Prostate gland (tissue), 2 donors: Measurements from ENCODE around the gene COL4A1. TPM values are rescaled to one million over a fixed set of nuclear protein-coding genes. Genes with fewer than 3 reads are reported as not detected.

ENCODE experiments used
- DNase-seq: peaks from one replicate; pipeline ENCODE4 v3.0.0-alpha.2; 2019; ENCODE audit warnings: low spot score
- H3K27ac ChIP-seq, 2 donors: fragments of 200-600 bp; sonication (generic); 2 replicates each; pipeline ENCODE4 v1.5.1; 2017 to 2019
- H3K27me3 ChIP-seq: fragments of 200-600 bp; sonication (generic); replicated peaks from 2 replicates; pipeline ENCODE4 v1.5.1; 2019; ENCODE audit not compliant: insufficient read depth
- H3K36me3 ChIP-seq, 2 donors: fragments of 200-600 bp; sonication (generic); 1 replicate in 1 of 2; 2 replicates in 1 of 2; pipeline versions ENCODE4 v1.5.1 to v1.8.1; 2017 to 2019
- H3K4me1 ChIP-seq: fragments of 200-600 bp; sonication (generic); replicated peaks from 2 replicates; pipeline ENCODE4 v1.5.1; 2019
- H3K4me3 ChIP-seq, 2 donors: fragments of 200-600 bp; sonication (generic); 2 replicates each; pipeline ENCODE4 v1.5.1; 2017 to 2019
- H3K9me3 ChIP-seq: fragments of 200-600 bp; sonication (generic); 2 replicates; pipeline ENCODE4 v1.5.1; 2017
- POLR2A ChIP-seq: fragments of 450-650 bp; IDR thresholded peaks from one replicate; pipeline ENCODE4 v1.6.1; 2016; ENCODE audit warnings: antibody characterized with exemption, mild to moderate bottlenecking
- POLR2AphosphoS5 ChIP-seq: sonication (generic); formaldehyde crosslinking; IDR thresholded peaks from one replicate; pipeline ENCODE4 v1.6.1; 2017; ENCODE audit warnings: antibody characterized with exemption
- WGBS: methylation state at CpG from one replicate; pipeline ENCODE4 v1.1.5; 2018; 5-methylcytosine and 5-hydroxymethylcytosine counted together
- intact Hi-C: fragments of 100-400 bp; cut with DNase I; formaldehyde crosslinking; loops from one replicate; pipeline ENCODE4 v1.14.2; 2022
- total RNA-seq, 2 donors: library from RNA; depleted of rRNA; stranded (reverse); fragments of >200 nt; gene quantifications; one replicate each; pipeline ENCODE4 v1.1.0, GENCODE V29; 2016
- TF ChIP-seq, protein P1 (sequence below), 4 experiments: fragments of 200-600 bp in 2 of 4; fragments of 450-650 bp in 2 of 4; sonication (generic) in 2 of 4; IDR thresholded peaks; 1 replicate in 3 of 4; 2 replicates in 1 of 4; pipeline ENCODE4 v1.5.1; 2016 to 2019; ENCODE audit warnings: antibody characterized with exemption in 4 of 4, mild to moderate bottlenecking in 2 of 4, moderate library complexity in 2 of 4

The COL4A1 gene
- total RNA-seq, 2 donors from 2014 or later, result 37.3 to 132 TPM

DNA sequence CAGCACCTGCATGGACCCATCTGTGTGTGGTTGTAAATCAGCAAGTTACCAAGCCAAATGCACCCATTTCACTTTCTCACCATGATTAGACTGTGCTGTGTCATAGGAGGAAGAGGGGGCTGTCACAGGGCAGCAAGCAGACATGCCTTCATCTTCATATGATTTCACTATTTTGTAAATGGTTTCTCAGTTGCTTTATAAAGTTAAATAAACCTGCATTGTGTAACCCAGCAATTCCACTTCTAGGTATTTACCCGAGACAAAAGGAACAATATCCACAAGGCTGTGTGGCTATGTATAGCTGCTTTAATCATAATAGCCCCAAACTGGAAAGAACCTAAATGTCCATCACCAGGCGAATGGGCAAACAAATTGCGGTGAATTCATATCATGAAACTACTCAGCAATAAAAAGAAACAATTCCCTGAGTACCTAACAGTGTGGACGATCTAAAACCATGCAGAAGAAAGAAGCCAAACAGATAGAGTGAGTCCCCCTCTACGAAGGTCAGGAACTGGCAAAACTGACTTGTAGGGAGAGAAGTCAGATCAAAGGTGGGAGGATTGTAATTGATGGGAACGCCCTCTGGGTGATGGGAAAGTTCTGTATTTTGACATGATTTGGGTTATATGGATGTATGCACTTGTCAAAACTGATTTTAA, 185.4 kb downstream of the COL4A1 start:
- Histone ChIP-seq H3K9me3 (no peaks in the 10 kb centered on the region), H3K4me1 (no peaks in the 10 kb centered on the region), H3K27ac (no peak overlapping the region), H3K36me3 (no peaks in the 10 kb centered on the region), H3K27me3 (no peaks in the 10 kb centered on the region), H3K4me3 (no peak overlapping the region)
- intact Hi-C loops, result no loop called here
- no peak for DNase-seq
- 72% methylated on average over 6 of the region's 6 CpGs for WGBS
- TF ChIP-seq POLR2A (no peak), POLR2AphosphoS5 (no peak)
- TF ChIP-seq, protein P1, sequence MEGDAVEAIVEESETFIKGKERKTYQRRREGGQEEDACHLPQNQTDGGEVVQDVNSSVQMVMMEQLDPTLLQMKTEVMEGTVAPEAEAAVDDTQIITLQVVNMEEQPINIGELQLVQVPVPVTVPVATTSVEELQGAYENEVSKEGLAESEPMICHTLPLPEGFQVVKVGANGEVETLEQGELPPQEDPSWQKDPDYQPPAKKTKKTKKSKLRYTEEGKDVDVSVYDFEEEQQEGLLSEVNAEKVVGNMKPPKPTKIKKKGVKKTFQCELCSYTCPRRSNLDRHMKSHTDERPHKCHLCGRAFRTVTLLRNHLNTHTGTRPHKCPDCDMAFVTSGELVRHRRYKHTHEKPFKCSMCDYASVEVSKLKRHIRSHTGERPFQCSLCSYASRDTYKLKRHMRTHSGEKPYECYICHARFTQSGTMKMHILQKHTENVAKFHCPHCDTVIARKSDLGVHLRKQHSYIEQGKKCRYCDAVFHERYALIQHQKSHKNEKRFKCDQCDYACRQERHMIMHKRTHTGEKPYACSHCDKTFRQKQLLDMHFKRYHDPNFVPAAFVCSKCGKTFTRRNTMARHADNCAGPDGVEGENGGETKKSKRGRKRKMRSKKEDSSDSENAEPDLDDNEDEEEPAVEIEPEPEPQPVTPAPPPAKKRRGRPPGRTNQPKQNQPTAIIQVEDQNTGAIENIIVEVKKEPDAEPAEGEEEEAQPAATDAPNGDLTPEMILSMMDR (IDR thresholded peaks at IDR 0.05), result no peak

DNA sequence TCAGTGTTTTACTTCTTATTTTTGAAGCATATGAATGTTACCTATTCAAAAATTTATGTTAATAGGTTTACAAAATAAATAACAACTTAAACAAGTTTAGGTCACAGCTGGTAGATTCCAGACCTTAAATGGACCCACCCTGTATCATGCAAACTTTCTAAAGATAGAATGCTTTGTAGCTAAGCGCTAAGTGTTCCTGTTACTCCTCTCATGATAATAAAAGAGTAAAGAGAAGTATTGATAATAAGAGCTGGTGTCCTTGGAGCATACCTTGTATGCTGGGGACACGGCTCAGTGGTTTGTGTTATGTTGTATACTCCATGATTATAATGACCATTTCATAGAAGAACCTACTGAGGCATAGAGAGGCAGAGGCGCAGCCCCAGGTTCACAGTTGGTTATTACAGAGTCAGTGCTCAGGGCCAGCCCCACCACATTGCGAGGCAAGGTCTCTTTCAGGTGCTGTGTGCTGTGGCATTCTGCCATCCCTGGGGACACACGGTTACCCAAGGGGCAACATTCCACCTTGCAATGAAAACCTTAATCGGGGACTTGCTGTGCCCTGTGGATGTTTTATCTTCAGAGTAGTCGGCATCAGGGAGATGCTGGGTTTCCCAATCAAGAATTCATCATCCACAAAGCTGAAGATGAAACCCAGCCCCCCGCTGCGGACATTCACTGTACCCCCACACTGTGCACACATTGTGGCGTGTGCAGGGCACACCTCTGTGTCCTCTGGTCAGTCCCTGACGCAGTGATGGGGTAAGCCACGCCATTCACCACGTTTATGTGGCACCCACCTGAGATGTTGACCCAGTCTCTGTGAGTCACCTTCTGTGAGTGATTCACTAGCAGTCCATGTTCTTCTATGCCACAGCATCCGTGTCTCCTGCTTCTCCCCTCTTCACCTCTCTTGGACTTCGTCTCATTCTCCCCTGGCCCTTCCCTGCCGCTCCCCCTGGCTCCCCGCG, 186.7 kb downstream of the COL4A1 start:
- intact Hi-C loops, result no loop called here
- no peaks in the 10 kb centered on the region for H3K27me3 ChIP-seq

DNA sequence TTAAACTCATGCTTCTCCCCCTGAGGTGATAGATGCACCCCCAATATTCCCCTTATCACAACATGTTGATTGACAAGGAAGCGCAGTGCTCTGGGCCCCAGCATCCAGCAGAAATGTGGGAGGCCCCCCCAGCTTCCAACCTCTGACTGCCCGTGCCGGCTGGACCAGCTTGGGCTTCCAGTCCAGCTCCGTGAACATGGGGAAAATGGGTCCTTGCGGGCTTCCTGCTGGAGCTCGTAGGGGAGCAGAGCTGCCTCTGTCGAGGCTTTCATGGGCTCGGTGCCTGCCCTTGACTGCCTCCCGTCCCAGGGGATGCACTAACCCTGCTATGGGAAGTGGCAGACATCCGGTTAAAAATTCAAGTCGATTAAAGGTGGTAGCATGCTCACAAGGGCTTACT, 188.9 kb downstream of the COL4A1 start:
- Histone ChIP-seq H3K4me3 (no peak overlapping the region), H3K27me3 (no peaks in the 10 kb centered on the region), H3K27ac (no peak overlapping the region), H3K4me1 (no peaks in the 10 kb centered on the region), H3K36me3 (no peaks in the 10 kb centered on the region), H3K9me3 (no peaks in the 10 kb centered on the region)
- TF ChIP-seq POLR2A, result no peak
- WGBS, result 83% methylated on average over 11 of the region's 11 CpGs
- intact Hi-C loops, result no loop called here
- no peak for DNase-seq

More for the DNA sequence above, 186.7 kb downstream of the COL4A1 start:
- no peaks in the 10 kb centered on the region for H3K4me1 ChIP-seq
- TF ChIP-seq POLR2AphosphoS5 (no peak), POLR2A (no peak)
- TF ChIP-seq, protein P1 (IDR thresholded peaks at IDR 0.05), result no peak
- H3K27ac ChIP-seq, result no peak overlapping the region
- no peaks in the 10 kb centered on the region for H3K9me3 ChIP-seq
- 88% methylated on average over 18 of the region's 18 CpGs for WGBS
- peak; percentile 2 for DNase-seq
- H3K36me3 ChIP-seq, result no peaks in the 10 kb centered on the region
- H3K4me3 ChIP-seq, result no peak overlapping the region

DNA sequence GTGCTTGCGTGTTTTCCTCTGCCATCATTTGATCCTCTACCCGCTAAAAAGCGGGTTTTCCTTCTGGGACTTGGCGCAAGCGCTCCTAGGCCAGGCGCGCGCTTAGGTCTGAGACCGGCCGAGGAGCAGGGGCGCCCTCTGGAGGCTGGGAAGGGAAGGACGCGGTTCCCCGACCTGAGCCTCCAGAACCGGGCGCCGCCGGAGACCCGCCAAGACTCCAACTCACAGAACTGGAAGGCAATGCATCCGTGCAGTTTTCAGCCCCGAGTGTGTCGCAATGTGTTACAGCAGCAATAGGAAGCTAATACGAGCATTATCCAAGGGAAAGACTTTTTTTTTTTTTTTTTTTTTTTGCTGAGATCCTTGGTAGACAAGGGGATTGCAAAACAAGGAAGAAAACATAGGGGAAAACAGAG, 190.9 kb downstream of the COL4A1 start:
- DNase-seq, result no peak
- no peaks in the 10 kb centered on the region for H3K27me3 ChIP-seq
- H3K4me1 ChIP-seq, result no peaks in the 10 kb centered on the region
- no peaks in the 10 kb centered on the region for H3K9me3 ChIP-seq
- no peaks in the 10 kb centered on the region for H3K36me3 ChIP-seq
- no peak overlapping the region for H3K4me3 ChIP-seq
- intact Hi-C loops, result no loop called here
- no peak overlapping the region for H3K27ac ChIP-seq
- TF ChIP-seq, protein P1 (IDR thresholded peaks at IDR 0.05), result peak; percentile 21 to 63 (median 46)
- no peak for TF ChIP-seq POLR2A
- WGBS, result 39% methylated on average over 23 of the region's 23 CpGs

DNA sequence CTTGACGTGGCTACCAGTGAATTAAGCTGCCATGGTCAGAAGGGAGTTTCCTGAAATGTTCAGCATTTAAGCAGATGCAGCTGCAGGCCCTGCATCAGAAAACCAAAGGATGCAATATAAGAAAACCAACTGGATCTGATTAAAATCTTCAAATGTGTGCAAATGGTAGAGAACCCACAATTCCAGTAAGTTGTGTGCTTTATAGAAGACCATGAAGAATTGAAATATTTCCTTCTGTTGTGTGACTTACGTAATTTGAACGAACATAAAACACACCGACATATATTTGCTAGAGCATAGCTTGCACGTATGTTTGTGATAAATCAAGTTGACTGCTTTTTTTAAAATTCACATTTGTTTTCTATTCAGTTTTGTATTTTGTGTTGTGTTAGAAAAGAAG, 191.4 kb downstream of the COL4A1 start:
- Histone ChIP-seq H3K4me1 (no peaks in the 10 kb centered on the region), H3K27ac (no peak overlapping the region), H3K4me3 (no peak overlapping the region), H3K36me3 (no peaks in the 10 kb centered on the region), H3K27me3 (no peaks in the 10 kb centered on the region), H3K9me3 (no peaks in the 10 kb centered on the region)
- DNase-seq, result no peak
- intact Hi-C loops, result no loop called here
- no peak for TF ChIP-seq POLR2A
- 83% methylated on average over 5 of the region's 5 CpGs for WGBS
